Measurements from ENCODE around the gene CELSR1. TPM values are rescaled to one million over a fixed set of nuclear protein-coding genes. Genes with fewer than 3 reads are reported as not detected.

The CELSR1 gene
- total RNA-seq, 2 experiments from 2014 or later: 1.0 to 1.1 TPM

DNA sequence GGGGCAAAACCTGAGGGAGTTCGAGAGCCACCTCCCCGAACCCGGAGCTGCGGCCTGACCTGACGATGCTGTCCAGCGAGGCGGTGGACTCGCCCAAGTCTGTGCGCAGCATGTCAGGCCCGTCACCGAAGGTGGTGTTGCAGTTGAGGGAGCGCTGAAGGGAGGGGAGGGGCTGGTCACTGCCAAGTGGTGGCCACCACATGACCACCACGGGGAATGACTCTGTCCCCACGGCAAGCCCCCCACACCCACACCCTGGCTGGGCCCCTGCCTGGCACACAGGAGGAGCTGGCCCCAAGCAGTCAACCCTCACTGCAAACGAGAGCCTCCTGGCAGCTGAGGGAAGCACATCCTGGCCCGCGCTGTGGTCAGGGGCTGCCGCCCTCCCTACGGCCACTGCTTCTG lies 171.1 kb downstream of the CELSR1 start:
- ATAC-seq (ENCODE audit: poor library complexity): no peak
- Histone ChIP-seq H3K36me3 (ENCODE audit: insufficient read depth, low read length) (no peaks in the 10 kb centered on the region), H3K4me1 (ENCODE audit: insufficient read depth, low read length) (peaks cover 33% of the 10 kb centered on the region), H3K9me3 (ENCODE audit: control insufficient read depth in 1 of 2, insufficient read depth in 1 of 2, low read length in 2 of 2) (peaks cover 0 to 15% of the 10 kb centered on the region in 2 experiments), H3K27me3 (ENCODE audit: control insufficient read depth in 1 of 2, insufficient read depth in 2 of 2, low read length in 2 of 2) (peaks cover 0 to 6% of the 10 kb centered on the region in 2 experiments), H3K4me3 (ENCODE audit: low read length) (peak overlapping the region; percentile 60), H3K27ac (ENCODE audit: low read depth in 1 of 2, low read length in 2 of 2) (no peak overlapping the region)
- peaks cover 3% of the 10 kb centered on the region for H3K27me3 Mint-ChIP-seq
- no peaks in the 10 kb centered on the region for H3K9me3 Mint-ChIP-seq
- CTCF ChIA-PET: no interaction called here
- no peak overlapping the region for H3K27ac Mint-ChIP-seq
- TF ChIP-seq, protein P1, sequence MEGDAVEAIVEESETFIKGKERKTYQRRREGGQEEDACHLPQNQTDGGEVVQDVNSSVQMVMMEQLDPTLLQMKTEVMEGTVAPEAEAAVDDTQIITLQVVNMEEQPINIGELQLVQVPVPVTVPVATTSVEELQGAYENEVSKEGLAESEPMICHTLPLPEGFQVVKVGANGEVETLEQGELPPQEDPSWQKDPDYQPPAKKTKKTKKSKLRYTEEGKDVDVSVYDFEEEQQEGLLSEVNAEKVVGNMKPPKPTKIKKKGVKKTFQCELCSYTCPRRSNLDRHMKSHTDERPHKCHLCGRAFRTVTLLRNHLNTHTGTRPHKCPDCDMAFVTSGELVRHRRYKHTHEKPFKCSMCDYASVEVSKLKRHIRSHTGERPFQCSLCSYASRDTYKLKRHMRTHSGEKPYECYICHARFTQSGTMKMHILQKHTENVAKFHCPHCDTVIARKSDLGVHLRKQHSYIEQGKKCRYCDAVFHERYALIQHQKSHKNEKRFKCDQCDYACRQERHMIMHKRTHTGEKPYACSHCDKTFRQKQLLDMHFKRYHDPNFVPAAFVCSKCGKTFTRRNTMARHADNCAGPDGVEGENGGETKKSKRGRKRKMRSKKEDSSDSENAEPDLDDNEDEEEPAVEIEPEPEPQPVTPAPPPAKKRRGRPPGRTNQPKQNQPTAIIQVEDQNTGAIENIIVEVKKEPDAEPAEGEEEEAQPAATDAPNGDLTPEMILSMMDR (IDR thresholded peaks at IDR 0.05): no peak
- POLR2A ChIA-PET: interaction anchor here (0.6 kb wide), 1 partner anchor 176 kb away, joined by 3 read pairs; no protein-coding TSS in a partner anchor
- DNase-seq: no peak
- H3K4me3 Mint-ChIP-seq: no peak overlapping the region
- intact Hi-C loops (cut with DNase I, micrococcal nuclease): no loop called here
- peaks cover 24% of the 10 kb centered on the region for H3K4me1 Mint-ChIP-seq (ENCODE audit: low read depth)
- H3K36me3 Mint-ChIP-seq (ENCODE audit: low read depth): no peaks in the 10 kb centered on the region

DNA sequence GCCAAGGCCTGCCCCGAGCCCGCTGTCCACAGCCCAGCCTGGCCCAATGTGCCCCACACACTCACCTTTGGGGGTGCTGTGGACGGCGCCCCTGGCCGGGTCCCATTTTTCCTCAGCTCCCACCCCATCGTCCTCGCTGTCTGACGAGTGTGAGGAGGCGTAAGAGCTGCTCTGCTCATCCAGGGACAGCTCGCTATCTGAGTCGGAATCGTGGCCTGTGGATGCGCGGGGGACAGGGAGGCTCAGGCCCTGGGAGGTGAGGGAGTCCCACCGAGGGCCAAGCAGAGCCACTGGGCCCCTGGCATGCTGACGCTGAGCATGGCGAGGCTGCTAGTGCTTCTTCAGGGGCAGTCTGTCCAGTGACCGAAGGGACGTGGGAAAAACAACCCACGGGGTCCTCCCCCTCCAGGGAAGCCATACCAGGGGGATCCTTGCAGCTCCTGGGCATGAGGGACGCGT lies 172.2 kb downstream of the CELSR1 start:
- POLR2A ChIA-PET: no interaction called here
- H3K36me3 Mint-ChIP-seq (ENCODE audit: low read depth): no peaks in the 10 kb centered on the region

GRCh38 chr22:46364341-46365165 lies 172.9 kb downstream of the CELSR1 start:
- Mint-ChIP-seq H3K9me3 (no peaks in the 10 kb centered on the region), H3K36me3 (ENCODE audit: low read depth) (no peaks in the 10 kb centered on the region), H3K4me1 (ENCODE audit: low read depth) (peaks cover 8% of the 10 kb centered on the region), H3K4me3 (no peak overlapping the region), H3K27me3 (peaks cover 3% of the 10 kb centered on the region), H3K27ac (no peak overlapping the region)
- Histone ChIP-seq H3K9me3 (ENCODE audit: control insufficient read depth in 1 of 2, insufficient read depth in 1 of 2, low read length in 2 of 2) (peaks cover 6 to 19% of the 10 kb centered on the region in 2 experiments), H3K4me3 (ENCODE audit: low read length) (no peak overlapping the region), H3K36me3 (ENCODE audit: insufficient read depth, low read length) (no peaks in the 10 kb centered on the region), H3K27ac (ENCODE audit: low read depth in 1 of 2, low read length in 2 of 2) (no peak overlapping the region), H3K27me3 (ENCODE audit: control insufficient read depth in 1 of 2, insufficient read depth in 2 of 2, low read length in 2 of 2) (peaks cover 0 to 6% of the 10 kb centered on the region in 2 experiments), H3K4me1 (ENCODE audit: insufficient read depth, low read length) (peaks cover 15% of the 10 kb centered on the region)
- intact Hi-C loops (cut with DNase I, micrococcal nuclease): no loop called here
- ATAC-seq (ENCODE audit: poor library complexity) (no peak), DNase-seq (no peak)
- POLR2A ChIA-PET: no interaction called here
- TF ChIP-seq, protein P1 (IDR thresholded peaks at IDR 0.05): no peak
- CTCF ChIA-PET: no interaction called here

More for the DNA sequence above, 172.2 kb downstream of the CELSR1 start:
- Histone ChIP-seq H3K27me3 (ENCODE audit: control insufficient read depth in 1 of 2, insufficient read depth in 2 of 2, low read length in 2 of 2) (peaks cover 0 to 6% of the 10 kb centered on the region in 2 experiments), H3K4me1 (ENCODE audit: insufficient read depth, low read length) (peaks cover 21% of the 10 kb centered on the region), H3K4me3 (ENCODE audit: low read length) (no peak overlapping the region), H3K27ac (ENCODE audit: low read depth in 1 of 2, low read length in 2 of 2) (no peak overlapping the region), H3K36me3 (ENCODE audit: insufficient read depth, low read length) (no peaks in the 10 kb centered on the region), H3K9me3 (ENCODE audit: control insufficient read depth in 1 of 2, insufficient read depth in 1 of 2, low read length in 2 of 2) (peaks cover 6 to 15% of the 10 kb centered on the region in 2 experiments)
- TF ChIP-seq, protein P1 (IDR thresholded peaks at IDR 0.05): no peak
- CTCF ChIA-PET: no interaction called here
- H3K4me1 Mint-ChIP-seq (ENCODE audit: low read depth): peaks cover 13% of the 10 kb centered on the region
- intact Hi-C loops (cut with DNase I, micrococcal nuclease): no loop called here
- no peak overlapping the region for H3K4me3 Mint-ChIP-seq
- H3K27me3 Mint-ChIP-seq: peaks cover 3% of the 10 kb centered on the region
- no peak overlapping the region for H3K27ac Mint-ChIP-seq
- H3K9me3 Mint-ChIP-seq: no peaks in the 10 kb centered on the region
- DNase-seq (no peak), ATAC-seq (ENCODE audit: poor library complexity) (no peak)

All from CD4-positive, alpha-beta T cell (primary cell).